ENCODE results near the gene FGF7.

GRCh38 chr15:49464522-49464921 is 41.5 kb downstream of the FGF7 start:
- no peak for TF ChIP-seq CHD2 (IDR thresholded peaks at IDR 0.05; ENCODE audit: borderline replicate concordance, low read depth, low read length)
- TF ChIP-seq FOXM1 (IDR thresholded peaks at IDR 0.05; ENCODE audit: low read depth, low read length), result no peak
- TF ChIP-seq CTCF (IDR thresholded peaks at IDR 0.05 in 2 of 3, conservative IDR thresholded peaks at IDR 0.05 in 1 of 3; ENCODE audit: control insufficient read depth in 2 of 3, extremely low read depth in 1 of 3, insufficient read depth in 1 of 3, low read depth in 3 of 3, low read length in 3 of 3), result no peak
- no peak for TF ChIP-seq SUZ12 (IDR thresholded peaks at IDR 0.05; ENCODE audit: unreplicated experiment)
- no peak for TF ChIP-seq POLR2A (IDR thresholded peaks at IDR 0.05; ENCODE audit: low read depth, low read length)
- TF ChIP-seq ATF2 (IDR thresholded peaks at IDR 0.05; ENCODE audit: low read length), result no peak
- no peak for TF ChIP-seq ZNF592 (IDR thresholded peaks at IDR 0.05)
- no peak for TF ChIP-seq EZH2 (IDR thresholded peaks at IDR 0.05; ENCODE audit: borderline replicate concordance, control insufficient read depth, low read depth, low read length)
- TF ChIP-seq EP300 (IDR thresholded peaks at IDR 0.05; ENCODE audit: borderline replicate concordance in 1 of 2, control insufficient read depth in 1 of 2, low read depth in 2 of 2, low read length in 2 of 2), result no peak
- no peak for TF ChIP-seq SP1 (IDR thresholded peaks at IDR 0.05; ENCODE audit: low read depth, low read length)
- TF ChIP-seq CEBPZ (IDR thresholded peaks at IDR 0.05; ENCODE audit: low read depth, low read length), result no peak
- no peak for TF ChIP-seq WRNIP1 (IDR thresholded peaks at IDR 0.05; ENCODE audit: borderline replicate concordance, low read depth, low read length)
